Dermis microvascular lymphatic vessel endothelial cell (primary cell): ENCODE measurements around the gene DNAH10. TPM values are rescaled to one million over a fixed set of nuclear protein-coding genes. Genes with fewer than 3 reads are reported as not detected.

Source experiments
- DNase-seq, 2 donors: peaks; one replicate each; pipeline versions ENCODE4 v3.0.0 to v3.0.0-alpha.2; 2010; ENCODE audit warnings: low read depth in 2 of 2
- total RNA-seq: library from RNA; depleted of rRNA; stranded (reverse); fragments of >200 nt; gene quantifications from 2 replicates; pipeline ENCODE4 v1.2.1, GENCODE V29; 2014

DNAH10 gene
- total RNA-seq, 1 donor from 2014 or later: under 0.01 TPM

- DNase-seq: no peak
Observed at GRCh38 chr12:123933214-123933613, 171.1 kb downstream of the DNAH10 start.

- DNase-seq: no peak
Observed at GRCh38 chr12:123934016-123934620, 172.0 kb downstream of the DNAH10 start.

- DNase-seq: no peak
Observed at GRCh38 chr12:123934829-123935228, 172.7 kb downstream of the DNAH10 start.

GRCh38 chr12:123935956-123936355, 173.9 kb downstream of the DNAH10 start:
- DNase-seq: no peak

- no peak for DNase-seq
Observed at GRCh38 chr12:123936471-123936870, 174.4 kb downstream of the DNAH10 start.

- DNase-seq: no peak
Observed at GRCh38 chr12:123936956-123937706, 175.0 kb downstream of the DNAH10 start.

- no peak for DNase-seq
Observed at GRCh38 chr12:123937707-123938591, 175.8 kb downstream of the DNAH10 start.

- DNase-seq: no peak
Observed at GRCh38 chr12:123938679-123939480, 176.8 kb downstream of the DNAH10 start.

- no peak for DNase-seq
Observed at GRCh38 chr12:123939716-123940626, 177.9 kb downstream of the DNAH10 start.

GRCh38 chr12:123940627-123940966, 178.5 kb downstream of the DNAH10 start:
- DNase-seq: no peak

GRCh38 chr12:123941000-123941399, 178.9 kb downstream of the DNAH10 start:
- DNase-seq: no peak

GRCh38 chr12:123941624-123942237, 179.6 kb downstream of the DNAH10 start:
- DNase-seq: no peak

GRCh38 chr12:123942238-123942653, 180.1 kb downstream of the DNAH10 start:
- DNase-seq: peak in 1 of 2 donors; percentile 39

GRCh38 chr12:123942911-123943648, 181.0 kb downstream of the DNAH10 start:
- DNase-seq: no peak

GRCh38 chr12:123943816-123944215, 181.7 kb downstream of the DNAH10 start:
- no peak for DNase-seq

GRCh38 chr12:123944696-123945095, 182.6 kb downstream of the DNAH10 start:
- DNase-seq: no peak

GRCh38 chr12:123945287-123946151, 183.4 kb downstream of the DNAH10 start:
- peak in 1 of 2 donors; percentile 5 for DNase-seq

- DNase-seq: no peak
Observed at GRCh38 chr12:123946152-123946515, 184.0 kb downstream of the DNAH10 start.
